T-cell (primary cell): ENCODE data around the gene DIP2C. TPM values are rescaled to one million over a fixed set of nuclear protein-coding genes. Genes with fewer than 3 reads are reported as not detected.

Experiments used
- ATAC-seq, 4 experiments: fragments of 200-7000 bp in 3 of 4; fragments of 150-1000 bp in 1 of 4; cut with Tn5 transposase; replicated peaks in 1 of 4; 1 replicate in 3 of 4; 2 replicates in 1 of 4; pipeline ENCODE4 v1.10.0; 2021; ENCODE audit warnings: moderate library complexity in 3 of 4, mild to moderate bottlenecking in 2 of 4, moderate number of reproducible peaks in 1 of 4
- CTCF ChIA-PET, 2 donors: fragments of 300-600 bp; sonication (Branson Sonifier 250); formaldehyde crosslinking; loops; one replicate each; lab custom pipeline; 2022; ENCODE audit warnings: antibody characterized with exemption in 2 of 2; lab: Charles Lee
- POLR2A ChIA-PET, 2 donors: fragments of 300-600 bp; sonication (Branson Sonifier 250); formaldehyde crosslinking; loops; one replicate each; lab custom pipeline; 2022; ENCODE audit warnings: antibody characterized with exemption in 2 of 2; lab: Charles Lee
- DNase-seq, 35 experiments: peaks; one replicate each; pipeline versions ENCODE4 v3.0.0 to v3.0.0-alpha.2; 2013 to 2023
- H3K27ac ChIP-seq: one replicate; pipeline ENCODE4 v1.5.1; 2013; ENCODE audit warnings: low read length
- H3K27me3 ChIP-seq, 2 experiments: replicated peaks in 1 of 2; 1 replicate in 1 of 2; 2 replicates in 1 of 2; pipeline versions ENCODE4 v1.6.1 to v1.7.0; 2013; ENCODE audit warnings: low read length in 1 of 2, mixed read lengths in 1 of 2; ENCODE audit not compliant: control insufficient read depth in 2 of 2, insufficient read depth in 2 of 2; ENCODE audit errors: extremely low read depth in 1 of 2
- H3K36me3 ChIP-seq, 2 donors: 1 replicate in 1 of 2; 2 replicates in 1 of 2; pipeline versions ENCODE4 v1.6.1 to v1.7.0; 2013; ENCODE audit warnings: low read length in 1 of 2; ENCODE audit not compliant: control insufficient read depth in 2 of 2, insufficient read depth in 1 of 2; ENCODE audit errors: extremely low read depth in 1 of 2
- H3K4me1 ChIP-seq, 2 experiments: 1 replicate in 1 of 2; 2 replicates in 1 of 2; pipeline versions ENCODE4 v1.6.1 to v1.7.0; 2013; ENCODE audit warnings: low read length in 2 of 2, mixed read lengths in 1 of 2; ENCODE audit not compliant: insufficient read depth in 2 of 2, control insufficient read depth in 1 of 2; ENCODE audit errors: extremely low read depth in 1 of 2
- H3K4me3 ChIP-seq, 2 donors: 1 replicate in 1 of 2; 2 replicates in 1 of 2; pipeline versions ENCODE4 v1.5.1 to v1.7.0; 2013; ENCODE audit warnings: mild to moderate bottlenecking in 2 of 2, low read length in 1 of 2, moderate library complexity in 1 of 2; ENCODE audit not compliant: control insufficient read depth in 1 of 2; ENCODE audit errors: extremely low read depth in 1 of 2
- H3K9me3 ChIP-seq: 2 replicates; pipeline ENCODE4 v1.7.0; 2013
- H3K27ac Mint-ChIP-seq, 2 donors: one replicate each; pipeline ENCODE4 v1.8.0; 2020 to 2021; ENCODE audit warnings: mild to moderate bottlenecking in 2 of 2, mixed read lengths in 2 of 2
- H3K27me3 Mint-ChIP-seq, 2 donors: one replicate each; pipeline ENCODE4 v1.8.0; 2021 to 2022; ENCODE audit warnings: mixed read lengths in 2 of 2
- H3K36me3 Mint-ChIP-seq: one replicate; pipeline ENCODE4 v1.8.0; 2021; ENCODE audit warnings: mixed read lengths
- H3K4me1 Mint-ChIP-seq, 3 donors: one replicate each; pipeline ENCODE4 v1.8.0; 2020 to 2022; ENCODE audit warnings: mixed read lengths in 3 of 3, mild to moderate bottlenecking in 1 of 3
- H3K4me3 Mint-ChIP-seq, 3 donors: one replicate each; pipeline ENCODE4 v1.8.0; 2020 to 2022; ENCODE audit warnings: mild to moderate bottlenecking in 3 of 3, mixed read lengths in 3 of 3, moderate library complexity in 3 of 3
- H3K9me3 Mint-ChIP-seq, 3 donors: one replicate each; pipeline ENCODE4 v1.8.0; 2020 to 2022; ENCODE audit warnings: mixed read lengths in 3 of 3
- WGBS: methylation state at CpG from one replicate; pipeline ENCODE4 v1.1.5; 2013; ENCODE audit warnings: missing lambda C conversion rate; ENCODE audit not compliant: insufficient coverage; 5-methylcytosine and 5-hydroxymethylcytosine counted together
- total RNA-seq, 35 experiments: library from RNA in 6 of 35; stranded (reverse) in 6 of 35; fragments of 120-200 nt in 1 of 35; gene quantifications; one replicate each; pipeline versions ENCODE4 v1.2.1 to v1.2.4 and lab custom pipeline; 2013 to 2026

The DIP2C gene
- total RNA-seq, 5 donors from 2014 or later (not counting 1 experiment from before 2014, with no cell fraction given), result 2.7 to 7.4 (median 4.5) TPM

DNA sequence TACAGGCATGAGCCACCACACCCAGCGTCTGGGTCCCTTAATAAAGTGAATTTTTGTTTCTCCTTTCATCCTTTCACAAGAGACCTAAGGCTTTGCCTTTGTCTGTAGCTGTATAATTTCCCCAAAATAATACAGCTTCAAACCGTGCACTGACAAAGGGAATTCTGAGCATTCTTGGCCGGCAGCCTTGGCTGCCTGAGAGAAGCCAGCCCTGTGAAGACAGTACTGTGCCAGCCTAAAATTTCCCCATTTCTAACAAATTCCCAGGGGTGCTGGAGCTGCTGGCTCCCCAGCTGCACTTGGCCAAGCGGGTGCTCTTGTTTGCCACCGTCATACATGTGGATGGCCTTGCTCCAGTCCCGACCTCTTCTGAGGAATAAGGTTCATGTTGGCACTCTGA, 448.0 kb downstream of the DIP2C start:
- Mint-ChIP-seq H3K27me3 (no peaks in the 10 kb centered on the region), H3K27ac (no peak overlapping the region), H3K9me3 (no peaks in the 10 kb centered on the region), H3K36me3 (peaks cover 35% of the 10 kb centered on the region), H3K4me1 (no peaks in the 10 kb centered on the region), H3K4me3 (no peak overlapping the region)
- CTCF ChIA-PET, result no interaction called here
- peaks cover 0 to 42% of the 10 kb centered on the region in 2 donors for H3K36me3 ChIP-seq
- H3K27me3 ChIP-seq, result no peaks in the 10 kb centered on the region
- no peak overlapping the region for H3K27ac ChIP-seq
- DNase-seq, result no peak
- peaks cover 0 to under 1% of the 10 kb centered on the region in 2 experiments for H3K4me1 ChIP-seq
- H3K4me3 ChIP-seq, result no peak overlapping the region
- POLR2A ChIA-PET, result no interaction called here
- 100% methylated on average over 5 of the region's 6 CpGs for WGBS
- no peak for ATAC-seq
- H3K9me3 ChIP-seq, result no peaks in the 10 kb centered on the region

DNA sequence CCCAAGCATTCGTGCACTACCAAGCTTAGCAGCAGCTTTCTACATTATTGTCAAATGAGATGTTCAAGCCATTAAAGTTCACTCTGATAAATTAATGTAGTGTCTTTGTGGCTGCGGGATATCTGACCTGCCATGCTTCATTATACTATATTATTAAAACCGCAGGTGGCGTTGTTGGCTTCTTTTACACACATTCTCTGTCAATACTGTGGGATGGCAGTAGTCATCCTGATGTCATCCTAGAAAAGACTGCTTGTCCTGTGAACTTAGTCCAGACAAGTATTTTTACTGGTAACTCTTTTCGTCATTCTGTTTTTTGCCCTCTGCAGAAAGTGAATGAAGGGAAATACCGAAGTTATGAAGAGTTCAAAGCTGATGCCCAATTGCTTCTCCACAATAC, 450.4 kb downstream of the DIP2C start:
- H3K27ac Mint-ChIP-seq, result no peak overlapping the region
- ATAC-seq (no peak), DNase-seq (no peak)
- WGBS, result no CpG with 5 or more reads among the region's 6 CpGs
- Histone ChIP-seq H3K4me1 (no peaks in the 10 kb centered on the region), H3K27me3 (no peaks in the 10 kb centered on the region), H3K27ac (no peak overlapping the region), H3K36me3 (peaks cover 0 to 39% of the 10 kb centered on the region in 2 donors), H3K9me3 (no peaks in the 10 kb centered on the region), H3K4me3 (no peak overlapping the region)
- peaks cover 30% of the 10 kb centered on the region for H3K36me3 Mint-ChIP-seq
- peaks cover 0 to 7% (median under 1%) of the 10 kb centered on the region in 3 donors for H3K4me1 Mint-ChIP-seq
- POLR2A ChIA-PET, result no interaction called here
- no peaks in the 10 kb centered on the region for H3K27me3 Mint-ChIP-seq
- H3K4me3 Mint-ChIP-seq, result no peak overlapping the region
- H3K9me3 Mint-ChIP-seq, result no peaks in the 10 kb centered on the region
- CTCF ChIA-PET, result no interaction called here

DNA sequence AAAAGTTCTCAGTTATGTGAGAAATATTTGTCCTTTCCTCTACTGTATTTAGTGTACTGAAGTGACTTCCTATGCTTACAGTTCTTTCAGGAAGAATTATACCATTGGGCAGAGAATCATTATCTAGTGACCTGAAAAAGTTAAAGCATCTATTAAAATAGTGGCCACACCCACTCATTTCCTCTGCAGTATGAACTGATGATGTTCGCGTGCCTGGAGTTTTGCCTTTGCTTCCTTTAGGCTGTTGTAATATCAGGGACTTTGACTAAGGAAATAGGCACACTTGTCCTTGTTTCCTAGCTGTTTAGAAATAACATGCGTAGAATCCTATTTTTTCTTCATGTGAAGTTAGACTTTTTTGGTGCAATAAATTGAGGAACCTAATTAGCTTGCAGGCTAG, 453.6 kb downstream of the DIP2C start:
- no peaks in the 10 kb centered on the region for H3K4me1 ChIP-seq
- no peaks in the 10 kb centered on the region for H3K9me3 ChIP-seq
- POLR2A ChIA-PET, result no interaction called here
- no peak overlapping the region for H3K4me3 ChIP-seq
- peaks cover 0 to 30% of the 10 kb centered on the region in 2 donors for H3K36me3 ChIP-seq
- no peak overlapping the region for H3K4me3 Mint-ChIP-seq
- DNase-seq, result no peak
- whole genome bisulfite sequencing, result 100% methylated on average over 1 of the region's 3 CpGs
- no peak for ATAC-seq
- peak overlapping the region in 1 of 2 donors; percentile 24 for H3K27ac Mint-ChIP-seq
- peaks cover 29% of the 10 kb centered on the region for H3K36me3 Mint-ChIP-seq
- no peaks in the 10 kb centered on the region for H3K9me3 Mint-ChIP-seq
- H3K27me3 ChIP-seq, result no peaks in the 10 kb centered on the region
- H3K27ac ChIP-seq, result no peak overlapping the region
- CTCF ChIA-PET, result no interaction called here
- peaks cover 3 to 9% (median 7%) of the 10 kb centered on the region in 3 donors for H3K4me1 Mint-ChIP-seq
- no peaks in the 10 kb centered on the region for H3K27me3 Mint-ChIP-seq

DNA sequence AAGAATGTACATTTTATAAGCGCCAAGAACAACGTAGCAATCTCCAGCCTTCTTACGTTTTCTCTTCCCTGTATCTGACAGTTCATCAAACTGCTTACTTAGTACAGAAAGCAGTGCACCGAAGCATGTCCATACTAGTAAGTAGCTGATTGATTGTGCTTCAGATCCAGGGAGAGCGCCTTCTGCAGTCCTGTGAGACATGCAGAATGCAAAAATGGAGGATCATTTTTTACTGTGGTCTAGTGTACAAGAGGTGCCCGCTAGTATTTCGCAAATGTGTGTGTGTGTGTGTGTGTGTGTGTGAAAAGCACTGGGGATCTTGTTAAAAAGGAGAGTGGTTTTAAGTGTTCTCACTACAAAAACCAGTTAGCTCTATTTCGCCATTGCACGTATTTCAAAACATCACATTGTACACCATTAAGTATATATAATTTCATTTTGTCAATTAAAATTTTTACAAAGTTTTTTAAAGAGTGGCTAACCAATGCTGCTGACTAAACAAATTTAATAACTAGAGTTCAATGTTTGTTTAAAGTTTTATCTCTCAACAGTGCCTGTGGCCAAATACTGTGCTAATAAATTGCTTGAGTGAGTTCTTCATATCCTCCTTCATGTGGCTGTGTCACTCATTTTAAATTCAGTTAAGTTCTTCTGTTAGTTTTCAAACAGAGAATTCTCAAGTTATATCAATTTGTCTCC, 454.6 kb downstream of the DIP2C start:
- Histone ChIP-seq H3K4me1 (no peaks in the 10 kb centered on the region), H3K27ac (no peak overlapping the region), H3K4me3 (no peak overlapping the region), H3K27me3 (no peaks in the 10 kb centered on the region), H3K36me3 (peaks cover 0 to 24% of the 10 kb centered on the region in 2 donors), H3K9me3 (no peaks in the 10 kb centered on the region)
- H3K36me3 Mint-ChIP-seq, result peaks cover 28% of the 10 kb centered on the region
- ChIA-PET POLR2A (no interaction called here), CTCF (no interaction called here)
- DNase-seq, result no peak
- H3K27ac Mint-ChIP-seq, result no peak overlapping the region
- WGBS, result no CpG with 5 or more reads among the region's 9 CpGs
- ATAC-seq, result no peak
- no peaks in the 10 kb centered on the region for H3K27me3 Mint-ChIP-seq
- H3K4me3 Mint-ChIP-seq, result no peak overlapping the region
- no peaks in the 10 kb centered on the region for H3K9me3 Mint-ChIP-seq
- H3K4me1 Mint-ChIP-seq, result peaks cover 3 to 9% (median 7%) of the 10 kb centered on the region in 3 donors

DNA sequence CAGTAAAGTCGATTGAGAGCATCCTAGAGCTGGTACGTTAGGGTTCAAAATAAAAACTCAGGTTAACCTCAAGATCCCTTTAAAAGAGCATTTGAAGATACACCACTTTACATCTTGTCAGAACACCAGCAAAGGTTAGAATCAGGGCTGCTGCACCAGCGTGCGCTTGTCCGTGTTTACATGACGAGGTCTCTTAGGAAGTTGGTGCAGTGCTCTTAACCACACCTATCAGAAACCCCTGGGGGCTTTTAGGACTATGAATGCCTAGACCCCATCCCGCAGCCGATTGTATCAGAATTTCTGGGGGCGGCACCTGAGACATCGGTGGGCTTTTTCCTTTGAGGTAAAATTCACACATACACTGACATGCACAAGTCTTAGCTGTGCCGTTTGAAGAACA, 456.6 kb downstream of the DIP2C start:
- H3K9me3 ChIP-seq, result no peaks in the 10 kb centered on the region
- H3K9me3 Mint-ChIP-seq, result no peaks in the 10 kb centered on the region
- H3K4me3 ChIP-seq, result no peak overlapping the region
- H3K27me3 Mint-ChIP-seq, result no peaks in the 10 kb centered on the region
- ChIA-PET CTCF (no interaction called here), POLR2A (interaction anchor here in 1 of 2 donors (1.0 kb wide), 1 partner anchor 1699 kb away, joined by 4 read pairs; no protein-coding TSS in a partner anchor)
- H3K4me1 Mint-ChIP-seq, result peaks cover 8 to 16% (median 14%) of the 10 kb centered on the region in 3 donors
- no peak overlapping the region for H3K4me3 Mint-ChIP-seq
- DNase-seq (peak in 1 of 35 experiments; percentile 32), ATAC-seq (peak in 1 of 4 experiments; percentile 63)
- 100% methylated on average over 4 of the region's 11 CpGs for WGBS
- H3K4me1 ChIP-seq, result no peaks in the 10 kb centered on the region
- no peak overlapping the region for H3K27ac ChIP-seq
- H3K27me3 ChIP-seq, result no peaks in the 10 kb centered on the region
- no peak overlapping the region for H3K27ac Mint-ChIP-seq
- peaks cover 0 to 13% of the 10 kb centered on the region in 2 donors for H3K36me3 ChIP-seq
- peaks cover 17% of the 10 kb centered on the region for H3K36me3 Mint-ChIP-seq

DNA sequence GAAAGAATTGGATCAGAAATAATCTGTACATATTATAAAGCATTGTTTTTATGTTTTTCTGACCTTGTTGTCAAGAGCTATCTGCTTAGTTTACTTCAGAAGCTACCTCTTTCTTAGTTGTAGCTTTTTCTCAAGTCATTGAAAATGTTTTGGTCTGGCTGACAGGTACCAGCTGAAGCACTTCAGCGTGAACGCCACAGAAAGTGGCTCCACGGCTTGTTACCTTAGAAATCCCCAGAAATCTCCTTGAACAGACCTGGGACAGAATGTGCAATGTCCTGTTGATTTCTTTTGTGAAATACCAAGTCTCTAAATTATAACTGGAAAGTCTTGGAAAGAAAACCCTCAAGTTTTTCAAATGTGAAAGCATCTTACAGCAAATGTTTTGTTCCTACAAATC, 457.4 kb downstream of the DIP2C start:
- Mint-ChIP-seq H3K4me1 (peaks cover 12 to 20% (median 16%) of the 10 kb centered on the region in 3 donors), H3K27me3 (no peaks in the 10 kb centered on the region), H3K27ac (peak overlapping the region in 1 of 2 donors; percentile 22), H3K9me3 (no peaks in the 10 kb centered on the region), H3K36me3 (peaks cover 17% of the 10 kb centered on the region), H3K4me3 (no peak overlapping the region)
- DNase-seq (no peak), ATAC-seq (no peak)
- Histone ChIP-seq H3K9me3 (no peaks in the 10 kb centered on the region), H3K4me3 (no peak overlapping the region), H3K4me1 (peaks cover 0 to 3% of the 10 kb centered on the region in 2 experiments), H3K36me3 (peaks cover 0 to 5% of the 10 kb centered on the region in 2 donors), H3K27me3 (no peaks in the 10 kb centered on the region), H3K27ac (no peak overlapping the region)
- no CpG with 5 or more reads among the region's 3 CpGs for WGBS
- ChIA-PET POLR2A (interaction anchor here in 1 of 2 donors (1.0 kb wide), 1 partner anchor 1700 kb away, joined by 4 read pairs; no protein-coding TSS in a partner anchor), CTCF (no interaction called here)
